Motor neuron (in vitro differentiated cells): Measurements from ENCODE around the gene DOLK. TPM values are rescaled to one million over a fixed set of nuclear protein-coding genes. Genes with fewer than 3 reads are reported as not detected.

ENCODE experiments used
- ATAC-seq, 8 experiments: fragments of 200-7000 bp; cut with Tn5 transposase; replicated peaks in 6 of 8; 2 replicates each; pipeline ENCODE4 v1.8.0; 2021; ENCODE audit warnings: mild to moderate bottlenecking in 8 of 8, moderate library complexity in 8 of 8
- H3K27ac ChIP-seq, 2 donors: fragments of 250-450 bp; sonication (Bioruptor Pico); 2 replicates each; pipeline ENCODE4 v1.9.0; 2021; ENCODE audit warnings: antibody characterized with exemption in 2 of 2, mild to moderate bottlenecking in 2 of 2, moderate library complexity in 1 of 2
- H3K4me1 ChIP-seq, 2 donors: fragments of 250-450 bp; sonication (Bioruptor Pico); replicated peaks in 1 of 2; 2 replicates each; pipeline ENCODE4 v1.6.1; 2021; ENCODE audit warnings: antibody characterized with exemption in 2 of 2, mild to moderate bottlenecking in 2 of 2, moderate library complexity in 1 of 2
- H3K4me3 ChIP-seq, 5 donors: fragments of 250-450 bp; sonication (Bioruptor Pico); 2 replicates each; pipeline ENCODE4 v1.9.0; 2021; ENCODE audit warnings: antibody characterized with exemption in 5 of 5, mild to moderate bottlenecking in 5 of 5, moderate library complexity in 4 of 5
- WGBS, 10 experiments: fragments of 450-650 bp; shearing (Covaris generic); methylation state at CpG; one replicate each; pipeline ENCODE4 v1.0.0; 2022; 5-methylcytosine and 5-hydroxymethylcytosine counted together
- in situ Hi-C, 9 experiments: fragments of 400-800 bp; cut with MboI; loops; one replicate each; pipeline ENCODE4 v1.15.0; 2021; ENCODE audit warnings: low sequenced_read_pairs in 9 of 9, low pct_unique_long_range_greater_than_20kb in 2 of 9; ENCODE audit not compliant: unreplicated experiment in 9 of 9
- total RNA-seq, 8 experiments: library from RNA; unstranded; fragments of 300-600 nt; gene quantifications; 2 replicates each; pipeline versions ENCODE4 v1.2.3 to v1.2.4, GENCODE V29; 2022

The DOLK gene
- total RNA-seq, 8 experiments from 2014 or later, result 7.5 to 27.9 (median 16.3) TPM

GRCh38 chr9:128923493-128923883 is 23.9 kb downstream of the DOLK start:
- H3K4me3 ChIP-seq, result no peak overlapping the region
- peaks cover 0 to 4% of the 10 kb centered on the region in 2 donors for H3K4me1 ChIP-seq
- in situ Hi-C loops, result loop anchor here in 1 of 9 experiments (10.0 kb wide), 1 partner anchor 59 kb away; no protein-coding TSS in a partner anchor
- WGBS, 10 experiments, result 70 to 100% (median 92%) methylated on average over 2 to 6 of the region's 6 CpGs; no CpG with 5 or more reads in 3 of the 10 experiments
- ATAC-seq, result no peak
- H3K27ac ChIP-seq, result no peak overlapping the region

GRCh38 chr9:128921881-128922763 is 25.3 kb downstream of the DOLK start:
- Histone ChIP-seq H3K4me3 (no peak overlapping the region), H3K4me1 (peaks cover 0 to 4% of the 10 kb centered on the region in 2 donors), H3K27ac (no peak overlapping the region)
- 0 to 93% (median 63%) methylated on average over 1 to 5 of the region's 32 CpGs; no CpG with 5 or more reads in 3 of the 10 experiments for WGBS, 10 experiments
- in situ Hi-C loops, result loop anchor here in 1 of 9 experiments (10.0 kb wide), 1 partner anchor 57 kb away; no protein-coding TSS in a partner anchor
- ATAC-seq, result peak in 6 of 8 experiments; percentile 24 to 89 (median 42)

GRCh38 chr9:128920381-128921058 is 26.9 kb downstream of the DOLK start, which contains the start of gene PHYHD1:
PHYHD1 (plus strand) TSS chr9:128920982; CDS start chr9:128922324, 1,342 bp downstream.
- Histone ChIP-seq H3K4me1 (peaks cover 0 to 4% of the 10 kb centered on the region in 2 donors), H3K4me3 (no peak within 1 kb of the TSS), H3K27ac (no peak within 1 kb of the TSS)
- in situ Hi-C loops, result loop anchor here in 1 of 9 experiments (10.0 kb wide), 1 partner anchor 56 kb away; no protein-coding TSS in a partner anchor
- ATAC-seq, result no peak
- 50 to 100% (median 83%) methylated on average over 1 to 8 of the region's 13 CpGs; no CpG with 5 or more reads in 5 of the 10 experiments for WGBS, 10 experiments

- in situ Hi-C loops, result loop anchor here in 1 of 9 experiments (10.0 kb wide), 1 partner anchor 55 kb away; no protein-coding TSS in a partner anchor
- Histone ChIP-seq H3K4me1 (peaks cover 0 to 4% of the 10 kb centered on the region in 2 donors), H3K4me3 (no peak overlapping the region), H3K27ac (no peak overlapping the region)
- WGBS, 10 experiments, result 17 to 100% (median 92%) methylated on average over 1 to 3 of the region's 14 CpGs; no CpG with 5 or more reads in 5 of the 10 experiments
- no peak for ATAC-seq
Observed at GRCh38 chr9:128919402-128920089, 27.9 kb downstream of the DOLK start.

GRCh38 chr9:128918921-128919320 is 28.5 kb downstream of the DOLK start:
- 38 to 100% (median 81%) methylated on average over 1 of the region's 2 CpGs; no CpG with 5 or more reads in 6 of the 10 experiments for WGBS, 10 experiments
- no peak overlapping the region for H3K27ac ChIP-seq
- peaks cover 0 to 4% of the 10 kb centered on the region in 2 donors for H3K4me1 ChIP-seq
- ATAC-seq, result no peak
- no peak overlapping the region for H3K4me3 ChIP-seq
- in situ Hi-C loops, result no loop called here

GRCh38 chr9:128917151-128917849 is 30.1 kb downstream of the DOLK start:
- Histone ChIP-seq H3K4me1 (peaks cover 0 to 2% of the 10 kb centered on the region in 2 donors), H3K27ac (no peak overlapping the region), H3K4me3 (no peak overlapping the region)
- peak in 2 of 8 experiments; percentile 6 to 28 for ATAC-seq
- in situ Hi-C loops, result no loop called here
- 39 to 100% (median 83%) methylated on average over 2 to 15 of the region's 26 CpGs; no CpG with 5 or more reads in 2 of the 10 experiments for WGBS, 10 experiments

- Histone ChIP-seq H3K27ac (no peak overlapping the region), H3K4me3 (no peak overlapping the region), H3K4me1 (peaks cover 0 to 4% of the 10 kb centered on the region in 2 donors)
- 73 to 98% (median 89%) methylated on average over 1 to 11 of the region's 11 CpGs; no CpG with 5 or more reads in 4 of the 10 experiments for WGBS, 10 experiments
- in situ Hi-C loops, result no loop called here
- ATAC-seq, result no peak
Observed at GRCh38 chr9:128916745-128917144, 30.7 kb downstream of the DOLK start.

- H3K4me3 ChIP-seq, result no peak overlapping the region
- 83 to 100% methylated on average over 1 to 2 of the region's 18 CpGs; no CpG with 5 or more reads in 8 of the 10 experiments for WGBS, 10 experiments
- peak in 2 of 8 experiments; percentile 41 to 70 for ATAC-seq
- in situ Hi-C loops, result no loop called here
- no peak overlapping the region for H3K27ac ChIP-seq
- peaks cover 0 to 8% of the 10 kb centered on the region in 2 donors for H3K4me1 ChIP-seq
Observed at GRCh38 chr9:128916204-128916603, 31.2 kb downstream of the DOLK start.

GRCh38 chr9:128913995-128914772 is 33.2 kb downstream of the DOLK start:
- 83 to 100% (median 97%) methylated on average over 1 to 5 of the region's 23 CpGs; no CpG with 5 or more reads in 5 of the 10 experiments for WGBS, 10 experiments
- no peak overlapping the region for H3K27ac ChIP-seq
- no peak overlapping the region for H3K4me3 ChIP-seq
- ATAC-seq, result no peak
- H3K4me1 ChIP-seq, result peaks cover 0 to 10% of the 10 kb centered on the region in 2 donors
- in situ Hi-C loops, result no loop called here

GRCh38 chr9:128913048-128913900 is 34.1 kb downstream of the DOLK start:
- in situ Hi-C loops, result no loop called here
- ATAC-seq, result peak in 3 of 8 experiments; percentile 52 to 70 (median 56)
- H3K27ac ChIP-seq, result no peak overlapping the region
- H3K4me3 ChIP-seq, result no peak overlapping the region
- 40 to 100% (median 88%) methylated on average over 1 to 5 of the region's 15 CpGs; no CpG with 5 or more reads in 3 of the 10 experiments for WGBS, 10 experiments
- peaks cover 0 to 10% of the 10 kb centered on the region in 2 donors for H3K4me1 ChIP-seq
